Caki2 (cell line): ENCODE results near the gene KLHL1. TPM values are rescaled to one million over a fixed set of nuclear protein-coding genes. Genes with fewer than 3 reads are reported as not detected.

Experiments
- DNase-seq: peaks from one replicate; pipeline ENCODE4 v3.0.0-alpha.2; 2015; ENCODE audit warnings: low read depth
- in situ Hi-C: cut with HindIII; loops from 2 replicates; pipeline ENCODE4 v1.10.0; 2016; ENCODE audit warnings: low sequenced_read_pairs, low pct_unique_long_range_greater_than_20kb, mixed read lengths
- total RNA-seq: library from RNA; depleted of rRNA; stranded (reverse); fragments of >200 nt; shearing (Covaris generic); gene quantifications from 2 replicates; pipeline ENCODE4 v1.2.3, GENCODE V29; 2014; ENCODE audit warnings: low replicate concordance

Gene KLHL1
- total RNA-seq, 1 experiment from 2014 or later, result not detected

- no peak for DNase-seq
- in situ Hi-C loops, result no loop called here
Observed at GRCh38 chr13:70023516-70023915, 84.7 kb downstream of the KLHL1 start.

GRCh38 chr13:70022646-70023045, 85.6 kb downstream of the KLHL1 start:
- no peak for DNase-seq
- in situ Hi-C loops, result no loop called here

- in situ Hi-C loops, result no loop called here
- no peak for DNase-seq
Observed at GRCh38 chr13:70016116-70016515, 92.1 kb downstream of the KLHL1 start.

GRCh38 chr13:70014337-70014736, 93.9 kb downstream of the KLHL1 start:
- no peak for DNase-seq
- in situ Hi-C loops, result no loop called here

GRCh38 chr13:69999875-70000274, 108.4 kb downstream of the KLHL1 start:
- no peak for DNase-seq
- in situ Hi-C loops, result no loop called here

- no peak for DNase-seq
- in situ Hi-C loops, result no loop called here
Observed at GRCh38 chr13:69997061-69997460, 111.2 kb downstream of the KLHL1 start.

GRCh38 chr13:69980799-69981198, 127.5 kb downstream of the KLHL1 start:
- DNase-seq, result no peak

GRCh38 chr13:69975496-69975895, 132.8 kb downstream of the KLHL1 start:
- DNase-seq, result no peak
- in situ Hi-C loops, result no loop called here

More at GRCh38 chr13:69980799-69981198, 127.5 kb downstream of the KLHL1 start:
- in situ Hi-C loops, result no loop called here

GRCh38 chr13:69970520-69970919, 137.7 kb downstream of the KLHL1 start:
- in situ Hi-C loops, result no loop called here
- DNase-seq, result peak; percentile 21

- in situ Hi-C loops, result no loop called here
- DNase-seq, result no peak
Observed at GRCh38 chr13:69959046-69959445, 149.2 kb downstream of the KLHL1 start.

- DNase-seq, result no peak
- in situ Hi-C loops, result no loop called here
Observed at GRCh38 chr13:69956839-69957238, 151.4 kb downstream of the KLHL1 start.

GRCh38 chr13:69956349-69956748, 151.9 kb downstream of the KLHL1 start:
- in situ Hi-C loops, result no loop called here
- DNase-seq, result no peak

GRCh38 chr13:69955271-69955670, 153.0 kb downstream of the KLHL1 start:
- in situ Hi-C loops, result no loop called here
- no peak for DNase-seq

GRCh38 chr13:69951412-69951811, 156.8 kb downstream of the KLHL1 start:
- in situ Hi-C loops, result no loop called here
- DNase-seq, result no peak

- DNase-seq, result no peak
- in situ Hi-C loops, result no loop called here
Observed at GRCh38 chr13:69950160-69950559, 158.1 kb downstream of the KLHL1 start.

GRCh38 chr13:69948016-69948415, 160.2 kb downstream of the KLHL1 start:
- in situ Hi-C loops, result no loop called here

GRCh38 chr13:69947582-69947981, 160.7 kb downstream of the KLHL1 start:
- in situ Hi-C loops, result no loop called here
- DNase-seq, result no peak

More at GRCh38 chr13:69948016-69948415, 160.2 kb downstream of the KLHL1 start:
- DNase-seq, result no peak

- in situ Hi-C loops, result no loop called here
- DNase-seq, result peak; percentile 34
Observed at GRCh38 chr13:69946511-69946910, 161.7 kb downstream of the KLHL1 start.

GRCh38 chr13:69935043-69935442, 173.2 kb downstream of the KLHL1 start:
- DNase-seq, result peak; percentile 4
- in situ Hi-C loops, result no loop called here

- in situ Hi-C loops, result no loop called here
- DNase-seq, result no peak
Observed at GRCh38 chr13:69928262-69928661, 180.0 kb downstream of the KLHL1 start.

GRCh38 chr13:69921156-69921555, 187.1 kb downstream of the KLHL1 start:
- DNase-seq, result no peak

More at GRCh38 chr13:69921156-69921555, 187.1 kb downstream of the KLHL1 start:
- in situ Hi-C loops, result no loop called here
